GM21526 (cell line): ENCODE data around the gene PPP4R1.

ENCODE experiments used
- ATAC-seq: cut with Tn5 transposase; IDR thresholded peaks from one replicate; pipeline ENCODE4 v1.9.1; 2021; ENCODE audit warnings: moderate library complexity; ENCODE audit not compliant: unreplicated experiment, low FRiP score

The PPP4R1 gene

GRCh38 chr18:9516437-9517064 is 97.8 kb downstream of the PPP4R1 start:
- no peak for ATAC-seq

GRCh38 chr18:9513971-9514512 is 100.3 kb downstream of the PPP4R1 start:
- ATAC-seq, result no peak

GRCh38 chr18:9508446-9509025 is 105.8 kb downstream of the PPP4R1 start:
- no peak for ATAC-seq

GRCh38 chr18:9507565-9508088 is 106.7 kb downstream of the PPP4R1 start:
- no peak for ATAC-seq

- no peak for ATAC-seq
These were observed 108.1 kb downstream of the PPP4R1 start for GRCh38 chr18:9506046-9506792.
